SK-N-SH (cell line): ENCODE results near the gene KCTD8. TPM values are rescaled to one million over a fixed set of nuclear protein-coding genes. Genes with fewer than 3 reads are reported as not detected.

Experiments
- CTCF ChIA-PET: fragments of 300-600, 350-600 bp; formaldehyde crosslinking; extraction: SDS; loops from one replicate; lab custom pipeline; 2021; lab: Yijun Ruan, JAX
- POLR2A ChIA-PET: fragments of 350-600 bp; sonication (Branson Sonifier 250); formaldehyde crosslinking; extraction: SDS; loops from one replicate; lab custom pipeline; 2020; ENCODE audit warnings: antibody characterized with exemption, inconsistent platforms; lab: Yijun Ruan, JAX
- DNase-seq: peaks from one replicate; pipeline ENCODE4 v3.0.0; 2012
- H2AFZ ChIP-seq: fragments of 200-600 bp; sonication (generic); 2 replicates; pipeline ENCODE4 v1.8.1; 2016; ENCODE audit warnings: antibody characterized with exemption, mild to moderate bottlenecking, low read depth
- H3F3A ChIP-seq: fragments of 200-600 bp; sonication (generic); replicated peaks from 2 replicates; pipeline ENCODE3; 2016; ENCODE audit warnings: antibody characterized with exemption, mild to moderate bottlenecking; ENCODE audit not compliant: insufficient read depth
- H3K27ac ChIP-seq, 2 experiments: fragments of 200-500 bp in 1 of 2; fragments of 200-600 bp in 1 of 2; sonication (Bioruptor generic) in 1 of 2; sonication (generic), shearing (Covaris generic) in 1 of 2; 2 replicates each; pipeline versions ENCODE4 v1.5.1 to v1.6.1; 2014 to 2016; ENCODE audit warnings: low read depth in 2 of 2, inconsistent platforms in 1 of 2, low read length in 1 of 2, mild to moderate bottlenecking in 1 of 2, mixed read lengths in 1 of 2
- H3K27me3 ChIP-seq: fragments of 200-600 bp; sonication (generic), shearing (Covaris generic); 2 replicates; pipeline ENCODE4 v1.6.1; 2016; ENCODE audit warnings: mixed run types; ENCODE audit not compliant: insufficient read depth
- H3K36me3 ChIP-seq, 2 experiments: fragments of 200-500 bp in 1 of 2; fragments of 200-600 bp in 1 of 2; sonication (Bioruptor generic) in 1 of 2; sonication (generic) in 1 of 2; replicated peaks in 1 of 2; 2 replicates each; pipeline versions ENCODE3 to v1.5.1; 2014 to 2016; ENCODE audit warnings: low read length in 1 of 2, mild to moderate bottlenecking in 1 of 2; ENCODE audit not compliant: insufficient read depth in 2 of 2, control insufficient read depth in 1 of 2
- H3K4me1 ChIP-seq, 2 experiments: fragments of 200-500 bp in 1 of 2; fragments of 200-600 bp in 1 of 2; sonication (Bioruptor generic) in 1 of 2; sonication (generic), shearing (Covaris generic) in 1 of 2; 2 replicates each; pipeline versions ENCODE4 v1.5.1 to v1.6.1; 2014 to 2016; ENCODE audit warnings: low read depth in 1 of 2, low read length in 1 of 2, mixed run types in 1 of 2; ENCODE audit not compliant: insufficient read depth in 2 of 2, control insufficient read depth in 1 of 2
- H3K4me2 ChIP-seq: fragments of 200-600 bp; sonication (generic), shearing (Covaris generic); 2 replicates; pipeline ENCODE4 v1.6.1; 2017; ENCODE audit warnings: mixed run types
- H3K4me3 ChIP-seq, 2 experiments: fragments of 200-500 bp in 1 of 2; fragments of 200-600 bp in 1 of 2; sonication (Bioruptor generic) in 1 of 2; sonication (generic), shearing (Covaris generic) in 1 of 2; 2 replicates each; pipeline versions ENCODE4 v1.5.1 to v1.8.1; 2014 to 2016; ENCODE audit warnings: low read depth in 2 of 2, inconsistent platforms in 1 of 2, low read length in 1 of 2, mild to moderate bottlenecking in 1 of 2, mixed read lengths in 1 of 2, moderate library complexity in 1 of 2
- H3K79me2 ChIP-seq: fragments of 200-600 bp; sonication (generic); 2 replicates; pipeline ENCODE4 v1.8.1; 2017; ENCODE audit warnings: mild to moderate bottlenecking; ENCODE audit not compliant: insufficient read depth
- H3K9ac ChIP-seq: fragments of 200-600 bp; sonication (generic); 2 replicates; pipeline ENCODE4 v1.6.1; 2017; ENCODE audit warnings: mixed run types
- H3K9me2 ChIP-seq: fragments of 200-600 bp; sonication (generic); 2 replicates; pipeline ENCODE4 v1.6.1; 2017; ENCODE audit warnings: mixed run types
- H3K9me3 ChIP-seq: fragments of 200-600 bp; sonication (generic); 2 replicates; pipeline ENCODE4 v1.6.1; 2017; ENCODE audit warnings: mixed run types, mild to moderate bottlenecking, moderate library complexity
- H4K20me1 ChIP-seq: fragments of 200-600 bp; sonication (generic); 2 replicates; pipeline ENCODE4 v1.6.1; 2017; ENCODE audit warnings: mild to moderate bottlenecking, mixed run types; ENCODE audit not compliant: insufficient read depth
- CHD2 ChIP-seq: fragments of 150-350 bp; IDR thresholded peaks from 2 replicates; pipeline ENCODE4 v1.6.1; 2018; ENCODE audit warnings: low read length; ENCODE audit not compliant: partially characterized antibody
- ELF1 ChIP-seq: IDR thresholded peaks from 2 replicates; pipeline ENCODE4 v1.4.0; 2012
- EP300 ChIP-seq, 2 experiments: IDR thresholded peaks; 2 replicates each; pipeline versions ENCODE4 v1.4.0 to v1.6.1; 2012; ENCODE audit warnings: borderline replicate concordance in 1 of 2, low read depth in 1 of 2, low read length in 1 of 2
- FOSL2 ChIP-seq: IDR thresholded peaks from 2 replicates; pipeline ENCODE4 v1.4.0; 2012; ENCODE audit warnings: low read depth, mild to moderate bottlenecking, moderate library complexity, borderline replicate concordance
- JUND ChIP-seq: IDR thresholded peaks from 2 replicates; pipeline ENCODE4 v1.4.0; 2012
- MEF2A ChIP-seq: IDR thresholded peaks from 2 replicates; pipeline ENCODE4 v1.4.0; 2012; ENCODE audit warnings: low read depth, borderline replicate concordance
- POLR2AphosphoS5 ChIP-seq: IDR thresholded peaks from 2 replicates; pipeline ENCODE4 v1.6.1; 2012; ENCODE audit warnings: low read depth, low read length
- RXRA ChIP-seq: IDR thresholded peaks from 2 replicates; pipeline ENCODE4 v1.4.0; 2012; ENCODE audit warnings: low read depth, mild to moderate bottlenecking, borderline replicate concordance
- TCF12 ChIP-seq: IDR thresholded peaks from 2 replicates; pipeline ENCODE4 v1.4.0; 2012
- WGBS: methylation state at CpG from one replicate; pipeline ENCODE4 v1.1.6; 2017; ENCODE audit warnings: low lambda C conversion rate; 5-methylcytosine and 5-hydroxymethylcytosine counted together
- polyA plus RNA-seq, 3 experiments: library from polyadenylated mRNA; depleted of rRNA; stranded (reverse); fragments of >200 nt; gene quantifications; 2 replicates each; pipeline ENCODE4 v1.2.3, GENCODE V29; 2012
- TF ChIP-seq, protein P1 (sequence below): IDR thresholded peaks from 2 replicates; pipeline ENCODE4 v1.4.0; 2012; ENCODE audit warnings: low read depth, borderline replicate concordance
- TF ChIP-seq, protein P2 (sequence below): fragments of 150-350 bp; IDR thresholded peaks from 2 replicates; pipeline ENCODE4 v1.6.1; 2017; ENCODE audit warnings: antibody characterized with exemption, low read length, low read depth, borderline replicate concordance

The KCTD8 gene
- polyA plus RNA-seq, 1 of the 3 experiments (the other 2 are of a cell fraction): not detected

DNA sequence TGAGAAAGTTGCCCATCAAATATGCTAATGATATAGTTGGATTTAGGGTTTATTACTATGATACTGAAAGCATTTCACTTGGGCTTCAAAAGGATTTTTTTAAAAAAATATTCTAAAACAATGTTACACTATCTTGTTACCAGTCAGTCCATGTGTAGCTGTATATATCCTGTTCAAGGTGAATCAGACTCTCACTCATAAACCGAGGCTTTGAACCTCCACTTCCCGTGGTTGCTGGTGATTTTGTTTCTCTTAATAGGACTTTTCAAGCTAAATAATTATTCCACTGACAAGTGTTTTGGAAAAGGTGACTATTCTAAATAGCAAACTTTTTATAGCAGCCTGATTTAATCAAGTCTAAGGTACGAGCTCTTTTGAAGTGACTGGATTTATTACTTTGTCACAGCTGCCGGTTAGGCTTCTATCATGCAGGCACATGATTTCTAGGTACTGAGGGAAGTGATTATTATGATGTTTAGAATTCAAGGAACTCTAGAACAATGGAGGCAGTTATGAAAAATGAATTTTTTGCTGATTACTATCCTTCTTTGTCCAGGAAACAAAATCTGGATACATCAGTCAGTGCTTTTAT, 287.7 kb downstream of the KCTD8 start:
- H3F3A ChIP-seq: peaks cover 9% of the 10 kb centered on the region
- H3K79me2 ChIP-seq: no peaks in the 10 kb centered on the region
- H3K27me3 ChIP-seq: no peaks in the 10 kb centered on the region
- no peaks in the 10 kb centered on the region for H3K9me3 ChIP-seq
- H3K4me1 ChIP-seq: no peaks in the 10 kb centered on the region
- no peak overlapping the region for H3K9ac ChIP-seq
- TF ChIP-seq RXRA (no peak), JUND (no peak), TCF12 (no peak), MEF2A (no peak), FOSL2 (no peak), POLR2AphosphoS5 (no peak), EP300 (IDR thresholded peaks at IDR 0.05; ENCODE audit: borderline replicate concordance in 1 of 2, low read depth in 1 of 2, low read length in 1 of 2) (no peak), CHD2 (no peak)
- TF ChIP-seq, protein P1, sequence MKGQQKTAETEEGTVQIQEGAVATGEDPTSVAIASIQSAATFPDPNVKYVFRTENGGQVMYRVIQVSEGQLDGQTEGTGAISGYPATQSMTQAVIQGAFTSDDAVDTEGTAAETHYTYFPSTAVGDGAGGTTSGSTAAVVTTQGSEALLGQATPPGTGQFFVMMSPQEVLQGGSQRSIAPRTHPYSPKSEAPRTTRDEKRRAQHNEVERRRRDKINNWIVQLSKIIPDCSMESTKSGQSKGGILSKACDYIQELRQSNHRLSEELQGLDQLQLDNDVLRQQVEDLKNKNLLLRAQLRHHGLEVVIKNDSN: no peak
- TF ChIP-seq, protein P2, sequence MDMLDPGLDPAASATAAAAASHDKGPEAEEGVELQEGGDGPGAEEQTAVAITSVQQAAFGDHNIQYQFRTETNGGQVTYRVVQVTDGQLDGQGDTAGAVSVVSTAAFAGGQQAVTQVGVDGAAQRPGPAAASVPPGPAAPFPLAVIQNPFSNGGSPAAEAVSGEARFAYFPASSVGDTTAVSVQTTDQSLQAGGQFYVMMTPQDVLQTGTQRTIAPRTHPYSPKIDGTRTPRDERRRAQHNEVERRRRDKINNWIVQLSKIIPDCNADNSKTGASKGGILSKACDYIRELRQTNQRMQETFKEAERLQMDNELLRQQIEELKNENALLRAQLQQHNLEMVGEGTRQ: no peak
- no peak overlapping the region for H2AFZ ChIP-seq
- H4K20me1 ChIP-seq: no peaks in the 10 kb centered on the region
- 2% methylated on average over 4 of the region's 4 CpGs for WGBS
- H3K9me2 ChIP-seq: no peaks in the 10 kb centered on the region
- H3K4me2 ChIP-seq: no peak overlapping the region
- no peak for DNase-seq
- H3K27ac ChIP-seq: no peak overlapping the region
- ChIA-PET POLR2A (no interaction called here), CTCF (no interaction called here)
- H3K4me3 ChIP-seq: no peak overlapping the region
- no peaks in the 10 kb centered on the region for H3K36me3 ChIP-seq

DNA sequence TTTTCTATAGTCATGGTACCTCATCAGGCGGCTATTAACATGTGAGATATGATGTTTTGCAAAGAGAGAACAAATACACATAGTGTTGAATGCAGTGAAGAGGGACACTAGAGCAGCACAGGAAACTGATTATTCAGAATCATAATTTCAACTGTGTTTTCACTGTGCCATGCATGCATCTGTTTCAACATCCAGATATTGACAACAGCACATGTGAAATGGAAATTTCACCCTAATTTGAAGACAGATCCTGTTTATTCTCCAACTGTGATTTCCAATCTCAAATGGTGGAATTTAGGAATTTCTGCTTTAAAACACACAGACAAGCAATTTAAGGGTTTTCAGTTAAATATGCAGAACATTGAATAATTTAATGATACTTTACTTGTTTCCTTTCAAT, 288.6 kb downstream of the KCTD8 start:
- Histone ChIP-seq H4K20me1 (no peaks in the 10 kb centered on the region), H3K9me3 (no peaks in the 10 kb centered on the region), H3K79me2 (no peaks in the 10 kb centered on the region), H3K4me1 (no peaks in the 10 kb centered on the region), H3K27ac (no peak overlapping the region), H2AFZ (no peak overlapping the region), H3F3A (peaks cover 9% of the 10 kb centered on the region), H3K9ac (no peak overlapping the region), H3K9me2 (no peaks in the 10 kb centered on the region), H3K36me3 (no peaks in the 10 kb centered on the region), H3K27me3 (no peaks in the 10 kb centered on the region), H3K4me2 (no peak overlapping the region), H3K4me3 (no peak overlapping the region)
- ChIA-PET CTCF (no interaction called here), POLR2A (no interaction called here)
- TF ChIP-seq ELF1: no peak
- WGBS: 0% methylated on average over 1 of the region's 1 CpG
- DNase-seq: no peak
